Thoracic aorta (tissue), 2 donors: ENCODE measurements around the gene MYCBP2. TPM values are rescaled to one million over a fixed set of nuclear protein-coding genes. Genes with fewer than 3 reads are reported as not detected.

Source experiments
- ATAC-seq: fragments of 150-250 bp; one replicate; pipeline ENCODE4 v1.8.0; 2017; ENCODE audit warnings: low read depth; ENCODE audit not compliant: insufficient number of reproducible peaks, low FRiP score
- DNase-seq: peaks from one replicate; pipeline ENCODE4 v3.0.0-alpha.2; 2020; ENCODE audit warnings: low spot score
- H3K27ac ChIP-seq, 2 donors: fragments of 200-600 bp; sonication (generic); 1 replicate in 1 of 2; 2 replicates in 1 of 2; pipeline ENCODE4 v1.5.1; 2016; ENCODE audit warnings: mild to moderate bottlenecking in 2 of 2, moderate library complexity in 2 of 2
- H3K27me3 ChIP-seq: fragments of 200-600 bp; sonication (generic); replicated peaks from 2 replicates; pipeline ENCODE4 v1.6.0; 2016; ENCODE audit warnings: mild to moderate bottlenecking; ENCODE audit not compliant: insufficient read depth
- H3K36me3 ChIP-seq: fragments of 200-600 bp; sonication (generic); one replicate; pipeline ENCODE4 v1.5.1; 2016
- H3K4me1 ChIP-seq, 2 donors: fragments of 200-600 bp; sonication (generic); 1 replicate in 1 of 2; 2 replicates in 1 of 2; pipeline versions ENCODE4 v1.5.1 to v1.6.0; 2016; ENCODE audit warnings: low read depth in 2 of 2, mild to moderate bottlenecking in 1 of 2; ENCODE audit not compliant: control insufficient read depth in 1 of 2
- H3K4me3 ChIP-seq: fragments of 200-600 bp; sonication (generic); 2 replicates; pipeline ENCODE4 v1.5.1; 2016; ENCODE audit warnings: mild to moderate bottlenecking
- H3K9me3 ChIP-seq: fragments of 200-600 bp; sonication (generic); 2 replicates; pipeline ENCODE4 v1.5.1; 2016
- CTCF ChIP-seq: fragments of 200-600 bp; sonication (generic); IDR thresholded peaks from one replicate; pipeline ENCODE4 v1.5.1; 2019; ENCODE audit warnings: antibody characterized with exemption
- total RNA-seq, 2 donors: library from RNA; depleted of rRNA; stranded (reverse); fragments of >200 nt; gene quantifications; one replicate each; pipeline versions ENCODE4 v1.1.0 to v1.2.3, GENCODE V29; 2016

The MYCBP2 gene
- total RNA-seq, 2 donors from 2014 or later = 135 to 139 TPM

GRCh38 chr13:77373502-77373901, 46.6 kb upstream of the MYCBP2 start:
- TF ChIP-seq CTCF = no peak
- Histone ChIP-seq H3K4me3 (no peak overlapping the region), H3K9me3 (no peaks in the 10 kb centered on the region), H3K4me1 (no peaks in the 10 kb centered on the region), H3K36me3 (no peaks in the 10 kb centered on the region), H3K27ac (no peak overlapping the region), H3K27me3 (no peaks in the 10 kb centered on the region)
- ATAC-seq = no peak
- no peak for DNase-seq

GRCh38 chr13:77372275-77372674, 45.4 kb upstream of the MYCBP2 start:
- no peak for DNase-seq
- ATAC-seq = no peak
- no peak for TF ChIP-seq CTCF
- no peak overlapping the region for H3K27ac ChIP-seq
- H3K4me1 ChIP-seq = no peaks in the 10 kb centered on the region
- no peaks in the 10 kb centered on the region for H3K9me3 ChIP-seq
- no peaks in the 10 kb centered on the region for H3K36me3 ChIP-seq
- H3K4me3 ChIP-seq = no peak overlapping the region
- H3K27me3 ChIP-seq = no peaks in the 10 kb centered on the region

GRCh38 chr13:77370888-77371287, 44.0 kb upstream of the MYCBP2 start:
- Histone ChIP-seq H3K36me3 (no peaks in the 10 kb centered on the region), H3K4me3 (no peak overlapping the region), H3K4me1 (no peaks in the 10 kb centered on the region), H3K27me3 (no peaks in the 10 kb centered on the region), H3K27ac (no peak overlapping the region), H3K9me3 (no peaks in the 10 kb centered on the region)
- TF ChIP-seq CTCF = no peak
- DNase-seq (no peak), ATAC-seq (no peak)

- no peak for DNase-seq
- Histone ChIP-seq H3K27ac (no peak overlapping the region), H3K9me3 (no peaks in the 10 kb centered on the region), H3K4me3 (no peak overlapping the region), H3K36me3 (no peaks in the 10 kb centered on the region), H3K27me3 (no peaks in the 10 kb centered on the region), H3K4me1 (no peaks in the 10 kb centered on the region)
- no peak for TF ChIP-seq CTCF
- no peak for ATAC-seq
Measured at GRCh38 chr13:77362166-77362565, 35.3 kb upstream of the MYCBP2 start.

GRCh38 chr13:77360032-77360685, 33.3 kb upstream of the MYCBP2 start:
- Histone ChIP-seq H3K9me3 (no peaks in the 10 kb centered on the region), H3K36me3 (no peaks in the 10 kb centered on the region), H3K4me3 (no peak overlapping the region), H3K4me1 (no peaks in the 10 kb centered on the region), H3K27ac (no peak overlapping the region), H3K27me3 (no peaks in the 10 kb centered on the region)
- DNase-seq (no peak), ATAC-seq (no peak)
- no peak for TF ChIP-seq CTCF
